A549 (cell line): Measurements from ENCODE around the gene ANKRD37.

ENCODE experiments used
- CBX2 ChIP-seq: fragments of 200-600 bp; sonication (generic); IDR thresholded peaks from 2 replicates; pipeline ENCODE4 v1.6.1; 2016; ENCODE audit warnings: low read depth, mild to moderate bottlenecking, borderline replicate concordance
- CTCF ChIP-seq: fragments of >200 bp; sonication (Bioruptor Twin); formaldehyde crosslinking; IDR thresholded peaks from 3 replicates; pipeline ENCODE4 v1.5.1; 2016
- FOSL2 ChIP-seq, 2 experiments: fragments of 450-650 bp in 1 of 2; fragments of >200 bp in 1 of 2; sonication (Bioruptor Twin) in 1 of 2; formaldehyde crosslinking; IDR thresholded peaks; 2 replicates each; pipeline versions ENCODE4 v1.5.0 to v1.6.1; 2016 to 2020; ENCODE audit warnings: mild to moderate bottlenecking in 1 of 2, moderate library complexity in 1 of 2
- JUN ChIP-seq, 2 experiments: fragments of >200 bp; sonication (Bioruptor Twin); formaldehyde crosslinking; IDR thresholded peaks; 2 replicates in 1 of 2; 3 replicates in 1 of 2; pipeline ENCODE4 v1.6.1; 2016 to 2017
- JUNB ChIP-seq: fragments of >200 bp; sonication (Bioruptor Twin); formaldehyde crosslinking; IDR thresholded peaks from 2 replicates; pipeline ENCODE4 v1.6.1; 2016
- KDM5A ChIP-seq: fragments of 200-600 bp; sonication (generic); IDR thresholded peaks from 2 replicates; pipeline ENCODE4 v1.6.1; 2016; ENCODE audit warnings: antibody characterized with exemption, mild to moderate bottlenecking
- MAFK ChIP-seq: fragments of 450-650 bp; IDR thresholded peaks from 2 replicates; pipeline ENCODE4 v1.6.1; 2014; ENCODE audit not compliant: partially characterized antibody
- MAX ChIP-seq: IDR thresholded peaks from 2 replicates; pipeline ENCODE4 v1.6.1; 2012
- MYC ChIP-seq: IDR thresholded peaks from 2 replicates; pipeline ENCODE4 v1.6.1; 2012; ENCODE audit warnings: mild to moderate bottlenecking, inconsistent platforms, low read length, improper control_type of control experiment, borderline replicate concordance
- PBX3 ChIP-seq: IDR thresholded peaks from 2 replicates; pipeline ENCODE4 v1.6.1; 2012
- POLR2A ChIP-seq: IDR thresholded peaks from 2 replicates; pipeline ENCODE4 v1.6.1; 2012; ENCODE audit warnings: mild to moderate bottlenecking, low read length
- RFX5 ChIP-seq: fragments of 450-650 bp; IDR thresholded peaks from 2 replicates; pipeline ENCODE4 v1.7.1; 2014; ENCODE audit warnings: antibody characterized with exemption, mild to moderate bottlenecking, moderate library complexity
- SMC3 ChIP-seq: fragments of >200 bp; sonication (Bioruptor Twin); formaldehyde crosslinking; IDR thresholded peaks from 3 replicates; pipeline ENCODE4 v1.6.1; 2018; ENCODE audit warnings: inconsistent platforms
- TP53 ChIP-seq: fragments of 250-450 bp; sonication (Bioruptor Pico); IDR thresholded peaks from 2 replicates; pipeline ENCODE4 v1.5.0; 2021; ENCODE audit warnings: mild to moderate bottlenecking, moderate library complexity

GRCh38 chr4:185352741-185353140 is 43.9 kb upstream of the ANKRD37 start:
- no peak for TF ChIP-seq CTCF
- no peak for TF ChIP-seq POLR2A
- TF ChIP-seq SMC3: no peak
- TF ChIP-seq KDM5A: no peak
- TF ChIP-seq FOSL2 (IDR thresholded peaks at IDR 0.05): no peak
- TF ChIP-seq FOSL2 (CRISPR knock-in tag; IDR thresholded peaks at IDR 0.05): no peak
- no peak for TF ChIP-seq CBX2
- no peak for TF ChIP-seq TP53 (CRISPR knock-in tag)
- TF ChIP-seq PBX3: no peak
- TF ChIP-seq JUNB: no peak
- TF ChIP-seq JUN (IDR thresholded peaks at IDR 0.05): no peak
- no peak for TF ChIP-seq RFX5
- TF ChIP-seq MAFK: no peak
- TF ChIP-seq MYC: no peak
- TF ChIP-seq MAX: no peak
